Measurements from ENCODE around the gene GFY. TPM values are rescaled to one million over a fixed set of nuclear protein-coding genes. Genes with fewer than 3 reads are reported as not detected.
A peak's percentile ranks its signal among the peaks of the same experiment; 100 is the strongest.

Gene GFY
- total and polyA plus RNA-seq, 2 donors from 2014 or later, result not detected

- Histone ChIP-seq H3K4me3 (ENCODE audit: low read length in 3 of 3) (no peak overlapping the region), H3K4me1 (ENCODE audit: control insufficient read depth in 2 of 3, insufficient read depth in 2 of 3, low read depth in 1 of 3, low read length in 3 of 3) (no peaks in the 10 kb centered on the region), H3K9ac (ENCODE audit: low read length in 3 of 3) (no peak overlapping the region), H3K36me3 (ENCODE audit: control insufficient read depth in 2 of 3, insufficient read depth in 3 of 3, low read length in 3 of 3) (no peaks in the 10 kb centered on the region), H3K9me3 (ENCODE audit: control insufficient read depth in 2 of 3, insufficient read depth in 1 of 3, low read length in 3 of 3) (no peaks in the 10 kb centered on the region), H3K27me3 (ENCODE audit: control insufficient read depth, insufficient read depth, low read length) (no peaks in the 10 kb centered on the region), H3K27ac (ENCODE audit: low read depth in 2 of 2, low read length in 2 of 2) (no peak overlapping the region)
- DNase-seq (no peak), FAIRE-seq (no peak)
- TF ChIP-seq CTCF (IDR thresholded peaks at IDR 0.05; ENCODE audit: borderline replicate concordance, extremely low read depth, insufficient read depth), result no peak
- intact Hi-C loops (cut with DNase I), result no loop called here
Observed at GRCh38 chr19:49383599-49383998, 41.6 kb upstream of the GFY start.

GRCh38 chr19:49387936-49388372 lies 37.2 kb upstream of the GFY start, which contains the start of gene KASH5:
TSS of gene KASH5 (plus strand) at chr19:49388249. CDS start at chr19:49390884, 2,635 bp downstream.
- TF ChIP-seq CTCF (IDR thresholded peaks at IDR 0.05; ENCODE audit: borderline replicate concordance, extremely low read depth, insufficient read depth), result no peak
- intact Hi-C loops (cut with DNase I), result no loop called here
- Histone ChIP-seq H3K9me3 (ENCODE audit: control insufficient read depth in 2 of 3, insufficient read depth in 1 of 3, low read length in 3 of 3) (no peaks in the 10 kb centered on the region), H3K4me3 (ENCODE audit: low read length in 3 of 3) (no peak within 1 kb of the TSS), H3K9ac (ENCODE audit: low read length in 3 of 3) (no peak within 1 kb of the TSS), H3K36me3 (ENCODE audit: control insufficient read depth in 2 of 3, insufficient read depth in 3 of 3, low read length in 3 of 3) (no peaks in the 10 kb centered on the region), H3K4me1 (ENCODE audit: control insufficient read depth in 2 of 3, insufficient read depth in 2 of 3, low read depth in 1 of 3, low read length in 3 of 3) (no peaks in the 10 kb centered on the region), H3K27ac (ENCODE audit: low read depth in 2 of 2, low read length in 2 of 2) (no peak within 1 kb of the TSS), H3K27me3 (ENCODE audit: control insufficient read depth, insufficient read depth, low read length) (no peaks in the 10 kb centered on the region)
- FAIRE-seq, result no peak
- peak in 3 of 5 donors; percentile 33 to 96 (median 37) for DNase-seq

GRCh38 chr19:49389406-49389805 lies 35.8 kb upstream of the GFY start:
- no peaks in the 10 kb centered on the region for H3K4me1 ChIP-seq (ENCODE audit: control insufficient read depth in 2 of 3, insufficient read depth in 2 of 3, low read depth in 1 of 3, low read length in 3 of 3)
- H3K9me3 ChIP-seq (ENCODE audit: control insufficient read depth in 2 of 3, insufficient read depth in 1 of 3, low read length in 3 of 3), result no peaks in the 10 kb centered on the region
- TF ChIP-seq CTCF (IDR thresholded peaks at IDR 0.05; ENCODE audit: borderline replicate concordance, extremely low read depth, insufficient read depth), result no peak
- H3K4me3 ChIP-seq (ENCODE audit: low read length in 3 of 3), result no peak overlapping the region
- H3K27me3 ChIP-seq (ENCODE audit: control insufficient read depth, insufficient read depth, low read length), result no peaks in the 10 kb centered on the region
- no peak overlapping the region for H3K9ac ChIP-seq (ENCODE audit: low read length in 3 of 3)
- no peak for FAIRE-seq
- intact Hi-C loops (cut with DNase I), result no loop called here
- H3K36me3 ChIP-seq (ENCODE audit: control insufficient read depth in 2 of 3, insufficient read depth in 3 of 3, low read length in 3 of 3), result no peaks in the 10 kb centered on the region
- H3K27ac ChIP-seq (ENCODE audit: low read depth in 2 of 2, low read length in 2 of 2), result no peak overlapping the region
- DNase-seq, result no peak

Measured in kidney (tissue), 14 donors.